SK-N-SH (cell line): ENCODE results near the gene PLD1. TPM values are rescaled to one million over a fixed set of nuclear protein-coding genes. Genes with fewer than 3 reads are reported as not detected.

Experiments
- CTCF ChIA-PET: fragments of 300-600, 350-600 bp; formaldehyde crosslinking; extraction: SDS; loops from one replicate; lab custom pipeline; 2021; lab: Yijun Ruan, JAX
- POLR2A ChIA-PET: fragments of 350-600 bp; sonication (Branson Sonifier 250); formaldehyde crosslinking; extraction: SDS; loops from one replicate; lab custom pipeline; 2020; ENCODE audit warnings: antibody characterized with exemption, inconsistent platforms; lab: Yijun Ruan, JAX
- DNase-seq: peaks from one replicate; pipeline ENCODE4 v3.0.0; 2012
- H2AFZ ChIP-seq: fragments of 200-600 bp; sonication (generic); 2 replicates; pipeline ENCODE4 v1.8.1; 2016; ENCODE audit warnings: antibody characterized with exemption, mild to moderate bottlenecking, low read depth
- H3F3A ChIP-seq: fragments of 200-600 bp; sonication (generic); replicated peaks from 2 replicates; pipeline ENCODE3; 2016; ENCODE audit warnings: antibody characterized with exemption, mild to moderate bottlenecking; ENCODE audit not compliant: insufficient read depth
- H3K27ac ChIP-seq, 2 experiments: fragments of 200-500 bp in 1 of 2; fragments of 200-600 bp in 1 of 2; sonication (Bioruptor generic) in 1 of 2; sonication (generic), shearing (Covaris generic) in 1 of 2; 2 replicates each; pipeline versions ENCODE4 v1.5.1 to v1.6.1; 2014 to 2016; ENCODE audit warnings: low read depth in 2 of 2, inconsistent platforms in 1 of 2, low read length in 1 of 2, mild to moderate bottlenecking in 1 of 2, mixed read lengths in 1 of 2
- H3K27me3 ChIP-seq: fragments of 200-600 bp; sonication (generic), shearing (Covaris generic); 2 replicates; pipeline ENCODE4 v1.6.1; 2016; ENCODE audit warnings: mixed run types; ENCODE audit not compliant: insufficient read depth
- H3K36me3 ChIP-seq, 2 experiments: fragments of 200-500 bp in 1 of 2; fragments of 200-600 bp in 1 of 2; sonication (Bioruptor generic) in 1 of 2; sonication (generic) in 1 of 2; replicated peaks in 1 of 2; 2 replicates each; pipeline versions ENCODE3 to v1.5.1; 2014 to 2016; ENCODE audit warnings: low read length in 1 of 2, mild to moderate bottlenecking in 1 of 2; ENCODE audit not compliant: insufficient read depth in 2 of 2, control insufficient read depth in 1 of 2
- H3K4me1 ChIP-seq, 2 experiments: fragments of 200-500 bp in 1 of 2; fragments of 200-600 bp in 1 of 2; sonication (Bioruptor generic) in 1 of 2; sonication (generic), shearing (Covaris generic) in 1 of 2; 2 replicates each; pipeline versions ENCODE4 v1.5.1 to v1.6.1; 2014 to 2016; ENCODE audit warnings: low read depth in 1 of 2, low read length in 1 of 2, mixed run types in 1 of 2; ENCODE audit not compliant: insufficient read depth in 2 of 2, control insufficient read depth in 1 of 2
- H3K4me2 ChIP-seq: fragments of 200-600 bp; sonication (generic), shearing (Covaris generic); 2 replicates; pipeline ENCODE4 v1.6.1; 2017; ENCODE audit warnings: mixed run types
- H3K4me3 ChIP-seq, 2 experiments: fragments of 200-500 bp in 1 of 2; fragments of 200-600 bp in 1 of 2; sonication (Bioruptor generic) in 1 of 2; sonication (generic), shearing (Covaris generic) in 1 of 2; 2 replicates each; pipeline versions ENCODE4 v1.5.1 to v1.8.1; 2014 to 2016; ENCODE audit warnings: low read depth in 2 of 2, inconsistent platforms in 1 of 2, low read length in 1 of 2, mild to moderate bottlenecking in 1 of 2, mixed read lengths in 1 of 2, moderate library complexity in 1 of 2
- H3K79me2 ChIP-seq: fragments of 200-600 bp; sonication (generic); 2 replicates; pipeline ENCODE4 v1.8.1; 2017; ENCODE audit warnings: mild to moderate bottlenecking; ENCODE audit not compliant: insufficient read depth
- H3K9ac ChIP-seq: fragments of 200-600 bp; sonication (generic); 2 replicates; pipeline ENCODE4 v1.6.1; 2017; ENCODE audit warnings: mixed run types
- H3K9me2 ChIP-seq: fragments of 200-600 bp; sonication (generic); 2 replicates; pipeline ENCODE4 v1.6.1; 2017; ENCODE audit warnings: mixed run types
- H3K9me3 ChIP-seq: fragments of 200-600 bp; sonication (generic); 2 replicates; pipeline ENCODE4 v1.6.1; 2017; ENCODE audit warnings: mixed run types, mild to moderate bottlenecking, moderate library complexity
- H4K20me1 ChIP-seq: fragments of 200-600 bp; sonication (generic); 2 replicates; pipeline ENCODE4 v1.6.1; 2017; ENCODE audit warnings: mild to moderate bottlenecking, mixed run types; ENCODE audit not compliant: insufficient read depth
- CHD2 ChIP-seq: fragments of 150-350 bp; IDR thresholded peaks from 2 replicates; pipeline ENCODE4 v1.6.1; 2018; ENCODE audit warnings: low read length; ENCODE audit not compliant: partially characterized antibody
- CTCF ChIP-seq: fragments of 200-600 bp; sonication (generic); IDR thresholded peaks from 2 replicates; pipeline ENCODE4 v1.6.1; 2017; ENCODE audit warnings: antibody characterized with exemption, mild to moderate bottlenecking, moderate library complexity
- EP300 ChIP-seq, 2 experiments: IDR thresholded peaks; 2 replicates each; pipeline versions ENCODE4 v1.4.0 to v1.6.1; 2012; ENCODE audit warnings: borderline replicate concordance in 1 of 2, low read depth in 1 of 2, low read length in 1 of 2
- FOSL2 ChIP-seq: IDR thresholded peaks from 2 replicates; pipeline ENCODE4 v1.4.0; 2012; ENCODE audit warnings: low read depth, mild to moderate bottlenecking, moderate library complexity, borderline replicate concordance
- GATA2 ChIP-seq: sonication (generic); formaldehyde crosslinking; IDR thresholded peaks from 2 replicates; pipeline ENCODE4 v1.5.0; 2020; ENCODE audit warnings: mild to moderate bottlenecking, missing genetic modification reagents
- IRF3 ChIP-seq: fragments of 150-350 bp; IDR thresholded peaks from 2 replicates; pipeline ENCODE4 v1.6.1; 2016; ENCODE audit warnings: mild to moderate bottlenecking, low read depth, low read length
- JUND ChIP-seq: IDR thresholded peaks from 2 replicates; pipeline ENCODE4 v1.4.0; 2012
- MAX ChIP-seq: IDR thresholded peaks from 2 replicates; pipeline ENCODE4 v1.4.0; 2012; ENCODE audit warnings: low read depth
- MEF2A ChIP-seq: IDR thresholded peaks from 2 replicates; pipeline ENCODE4 v1.4.0; 2012; ENCODE audit warnings: low read depth, borderline replicate concordance
- NRF1 ChIP-seq: IDR thresholded peaks from 2 replicates; pipeline ENCODE4 v1.6.1; 2012; ENCODE audit warnings: low read depth, mild to moderate bottlenecking, low read length
- PBX3 ChIP-seq: IDR thresholded peaks from 2 replicates; pipeline ENCODE4; 2012
- POLR2AphosphoS5 ChIP-seq: IDR thresholded peaks from 2 replicates; pipeline ENCODE4 v1.6.1; 2012; ENCODE audit warnings: low read depth, low read length
- RAD21 ChIP-seq: IDR thresholded peaks from 2 replicates; pipeline ENCODE4 v1.6.1; 2012; ENCODE audit warnings: mild to moderate bottlenecking, low read length
- RCOR1 ChIP-seq: fragments of 150-350 bp; IDR thresholded peaks from 2 replicates; pipeline ENCODE4 v1.6.1; 2017; ENCODE audit warnings: antibody characterized with exemption, low read length
- RFX5 ChIP-seq: IDR thresholded peaks from 2 replicates; pipeline ENCODE4 v1.6.1; 2012; ENCODE audit warnings: mild to moderate bottlenecking, improper control_type of control experiment, low read length
- RXRA ChIP-seq: IDR thresholded peaks from 2 replicates; pipeline ENCODE4 v1.4.0; 2012; ENCODE audit warnings: low read depth, mild to moderate bottlenecking, borderline replicate concordance
- SIN3A ChIP-seq: IDR thresholded peaks from 2 replicates; pipeline ENCODE4 v1.6.1; 2012; ENCODE audit warnings: low read depth, mild to moderate bottlenecking, low read length, moderate library complexity, borderline replicate concordance
- SMC3 ChIP-seq: IDR thresholded peaks from 2 replicates; pipeline ENCODE4 v1.6.1; 2012; ENCODE audit warnings: low read depth, low read length, improper control_type of control experiment
- TCF12 ChIP-seq: IDR thresholded peaks from 2 replicates; pipeline ENCODE4 v1.4.0; 2012
- USF1 ChIP-seq: IDR thresholded peaks from 2 replicates; pipeline ENCODE4 v1.4.0; 2012; ENCODE audit warnings: low read depth, borderline replicate concordance
- USF2 ChIP-seq: fragments of 150-350 bp; IDR thresholded peaks from 2 replicates; pipeline ENCODE4 v1.6.1; 2017; ENCODE audit warnings: antibody characterized with exemption, low read length, low read depth, borderline replicate concordance
- WGBS: methylation state at CpG from one replicate; pipeline ENCODE4 v1.1.6; 2017; ENCODE audit warnings: low lambda C conversion rate; 5-methylcytosine and 5-hydroxymethylcytosine counted together
- polyA plus RNA-seq, 3 experiments: library from polyadenylated mRNA; depleted of rRNA; stranded (reverse); fragments of >200 nt; gene quantifications; 2 replicates each; pipeline ENCODE4 v1.2.3, GENCODE V29; 2012

The PLD1 gene
- polyA plus RNA-seq, 1 of the 3 experiments (the other 2 are of a cell fraction) = 6.2 TPM

GRCh38 chr3:171733561-171733960 is 76.7 kb downstream of the PLD1 start:
- TF ChIP-seq NRF1 (no peak), RXRA (no peak), EP300 (IDR thresholded peaks at IDR 0.05; ENCODE audit: borderline replicate concordance in 1 of 2, low read depth in 1 of 2, low read length in 1 of 2) (no peak), GATA2 (no peak), RAD21 (no peak), POLR2AphosphoS5 (no peak), MAX (no peak), MEF2A (no peak), CTCF (no peak), USF1 (no peak), IRF3 (no peak), RFX5 (no peak), SMC3 (no peak), CHD2 (no peak), FOSL2 (no peak), TCF12 (no peak)
- peaks cover 4 to 8% of the 10 kb centered on the region in 2 experiments for H3K36me3 ChIP-seq
- no peak overlapping the region for H3K4me3 ChIP-seq
- H3K9ac ChIP-seq = no peak overlapping the region
- no peaks in the 10 kb centered on the region for H3F3A ChIP-seq
- H3K79me2 ChIP-seq = no peaks in the 10 kb centered on the region
- H3K9me2 ChIP-seq = no peaks in the 10 kb centered on the region
- no peaks in the 10 kb centered on the region for H3K9me3 ChIP-seq
- DNase-seq = no peak
- no peak overlapping the region for H3K27ac ChIP-seq
- no peak overlapping the region for H2AFZ ChIP-seq
- ChIA-PET POLR2A (no interaction called here), CTCF (no interaction called here)
- H3K4me1 ChIP-seq = peaks cover 0 to 3% of the 10 kb centered on the region in 2 experiments; a peak in 2 of 4 replicates
- H3K27me3 ChIP-seq = no peaks in the 10 kb centered on the region
- no peak overlapping the region for H3K4me2 ChIP-seq
- no peaks in the 10 kb centered on the region for H4K20me1 ChIP-seq

GRCh38 chr3:171732756-171733155 is 77.5 kb downstream of the PLD1 start:
- POLR2A ChIA-PET = no interaction called here
- H3K36me3 ChIP-seq = peaks cover 4 to 8% of the 10 kb centered on the region in 2 experiments
- H3K4me1 ChIP-seq = peaks cover 0 to 3% of the 10 kb centered on the region in 2 experiments; a peak in 2 of 4 replicates
- WGBS = 66% methylated on average over 3 of the region's 3 CpGs
- no peak for TF ChIP-seq JUND
- TF ChIP-seq PBX3 = no peak
- no peak for TF ChIP-seq USF2
- TF ChIP-seq FOSL2 = no peak
- TF ChIP-seq RCOR1 = no peak
- no peak for TF ChIP-seq EP300 (IDR thresholded peaks at IDR 0.05; ENCODE audit: borderline replicate concordance in 1 of 2, low read depth in 1 of 2, low read length in 1 of 2)
- no peak for TF ChIP-seq SIN3A
- CTCF ChIA-PET = no interaction called here
- H3F3A ChIP-seq = no peaks in the 10 kb centered on the region
- H3K9me2 ChIP-seq = no peaks in the 10 kb centered on the region
- no peaks in the 10 kb centered on the region for H3K79me2 ChIP-seq
- no peak for DNase-seq
- H3K4me2 ChIP-seq = no peak overlapping the region
- H3K9ac ChIP-seq = no peak overlapping the region
- no peak overlapping the region for H2AFZ ChIP-seq
- no peak overlapping the region for H3K4me3 ChIP-seq
- no peak overlapping the region for H3K27ac ChIP-seq
- H3K27me3 ChIP-seq = no peaks in the 10 kb centered on the region
- no peaks in the 10 kb centered on the region for H4K20me1 ChIP-seq
- H3K9me3 ChIP-seq = no peaks in the 10 kb centered on the region
